ENCODE measurements around the gene EFCAB10.
"Not testable (repeated sequence)": the region's sequence is repeated elsewhere in the genome, so short reads cannot be mapped to it uniquely, and the experiment has no call there.

The EFCAB10 gene

GRCh38 chr7:105559926-105560325, 21.4 kb downstream of the EFCAB10 start:
- DNase-seq (ENCODE audit: low read depth, low spot score): no peak
- no peak overlapping the region for H3K4me3 ChIP-seq (ENCODE audit: low read length)

DNA sequence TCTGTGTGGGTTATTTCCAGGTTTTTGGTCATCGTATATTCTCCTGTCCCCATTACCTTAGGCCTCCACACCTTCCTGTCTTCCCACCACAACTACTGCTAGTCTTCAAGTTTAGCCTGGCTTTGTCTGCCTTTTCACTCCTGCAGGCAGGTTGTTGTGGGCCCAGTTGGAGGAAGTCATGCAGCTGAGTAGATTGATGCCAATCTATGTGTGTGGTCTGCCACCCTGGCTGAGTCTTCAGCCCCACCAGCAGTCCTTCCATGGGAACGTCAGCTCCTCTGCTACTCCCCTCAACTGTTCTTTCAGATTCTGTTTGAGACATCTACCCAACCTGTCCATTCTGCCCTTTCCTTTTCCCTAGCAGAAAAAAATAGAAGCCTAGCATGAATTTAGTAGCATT, 43.0 kb downstream of the EFCAB10 start:
- H3K4me3 ChIP-seq (ENCODE audit: low read length): no peak overlapping the region

GRCh38 chr7:105532709-105533460, 48.4 kb downstream of the EFCAB10 start:
- no peak for DNase-seq (ENCODE audit: low read depth, low spot score)
- H3K4me3 ChIP-seq (ENCODE audit: low read length): peak overlapping the region; percentile 91

More for the DNA sequence above, 43.0 kb downstream of the EFCAB10 start:
- DNase-seq (ENCODE audit: low read depth, low spot score): no peak

DNA sequence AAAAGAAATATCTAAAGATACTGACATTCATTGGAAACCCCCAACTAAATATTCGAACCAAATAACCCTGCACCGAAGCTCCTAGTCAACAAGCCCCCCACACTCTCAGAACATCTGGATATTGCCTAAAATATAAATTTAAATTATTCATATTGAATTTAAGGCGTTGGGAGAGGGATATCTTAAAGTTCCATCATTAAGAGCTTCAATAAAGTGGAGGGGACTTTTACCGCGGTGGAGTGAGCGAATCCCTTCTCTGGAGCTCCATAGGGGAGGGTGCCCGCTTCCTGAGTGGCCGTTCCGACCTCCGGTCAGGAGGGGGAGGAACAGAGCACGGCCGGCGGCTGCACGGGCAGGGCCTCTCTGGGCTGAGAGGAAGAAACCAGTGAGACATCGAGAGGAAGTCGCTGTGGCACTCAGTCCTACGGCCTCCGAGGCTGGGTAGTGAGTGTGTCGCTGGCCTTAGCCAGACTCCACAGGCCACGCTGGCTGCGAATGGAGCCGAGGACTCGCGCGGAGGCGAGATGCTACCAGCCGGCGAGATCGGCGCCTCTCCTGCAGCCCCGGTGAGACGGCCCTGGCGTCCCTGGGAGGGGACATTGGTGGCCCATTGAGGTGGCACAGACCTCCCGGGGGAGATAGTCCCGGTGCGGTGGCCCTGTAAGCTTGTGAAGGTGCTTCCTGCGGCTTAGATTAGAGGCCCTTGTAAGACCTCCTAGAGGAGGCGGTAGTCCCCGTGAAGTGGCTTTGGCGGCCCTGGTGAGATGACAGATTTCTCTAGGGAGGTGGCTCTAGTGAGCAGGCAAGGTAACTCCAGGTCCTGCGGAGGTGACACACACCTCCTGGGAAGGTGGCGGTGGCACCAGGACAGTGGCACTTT, 49.3 kb downstream of the EFCAB10 start, which contains the start of gene RINT1:
RINT1 (plus strand) TSS at position 410 of the 880 bp plus-strand sequence; CDS start at position 525, 115 bp downstream.
- peak; percentile 85 for DNase-seq (ENCODE audit: low read depth, low spot score)
- H3K4me3 ChIP-seq (ENCODE audit: low read length): peak within 1 kb of the TSS; percentile 91

DNA sequence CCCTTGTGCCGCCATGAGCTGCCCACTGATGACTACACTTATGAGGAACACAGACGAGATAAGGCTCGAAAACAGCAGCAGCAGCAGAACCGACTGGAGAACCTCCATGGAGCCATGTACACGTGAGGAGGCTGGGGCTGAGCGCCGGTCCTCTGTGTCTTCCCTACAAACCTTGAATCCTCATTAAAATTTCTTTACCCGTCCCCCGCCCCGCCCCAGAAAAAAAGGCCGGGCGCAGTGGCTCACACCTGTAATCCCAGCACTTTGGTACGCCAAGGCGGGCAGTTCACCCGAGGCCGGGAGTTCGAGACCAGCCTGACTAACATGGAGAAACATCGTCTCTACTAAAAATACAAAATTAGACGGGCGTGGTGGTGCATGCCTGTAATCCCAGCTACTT, 50.7 kb downstream of the EFCAB10 start:
- no peak for DNase-seq (ENCODE audit: low read depth, low spot score)
- no peak overlapping the region for H3K4me3 ChIP-seq (ENCODE audit: low read length)

DNA sequence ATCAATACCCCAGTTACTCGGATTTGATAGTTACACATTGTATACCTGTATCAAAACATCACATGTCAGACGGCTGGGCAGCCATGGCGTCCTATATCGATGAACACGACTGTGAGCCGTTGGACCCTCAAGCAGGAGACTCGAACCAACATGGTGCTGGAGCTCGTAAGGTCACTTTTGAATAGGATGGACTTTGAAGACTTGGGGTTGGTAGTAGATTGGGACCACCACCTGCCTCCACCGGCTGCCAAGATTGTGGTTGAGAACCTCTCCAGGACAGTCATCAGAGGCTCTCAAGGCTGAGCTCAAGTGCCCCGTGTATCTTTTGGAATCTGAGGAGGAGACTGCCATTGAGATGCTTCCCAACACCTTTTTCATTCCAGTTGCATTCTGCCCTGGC, 51.2 kb downstream of the EFCAB10 start:
- no peak for DNase-seq (ENCODE audit: low read depth, low spot score)
- no peak overlapping the region for H3K4me3 ChIP-seq (ENCODE audit: low read length)

- not testable (repeated sequence) for DNase-seq (ENCODE audit: low read depth, low spot score); H3K4me3 ChIP-seq (ENCODE audit: low read length)
Observed at GRCh38 chr7:105527737-105528136, 53.6 kb downstream of the EFCAB10 start.

GRCh38 chr7:105524840-105525239, 56.5 kb downstream of the EFCAB10 start:
- no peak for DNase-seq (ENCODE audit: low read depth, low spot score)
- no peak overlapping the region for H3K4me3 ChIP-seq (ENCODE audit: low read length)

GRCh38 chr7:105524423-105524822, 56.9 kb downstream of the EFCAB10 start:
- not testable (repeated sequence) for DNase-seq (ENCODE audit: low read depth, low spot score)

DNA sequence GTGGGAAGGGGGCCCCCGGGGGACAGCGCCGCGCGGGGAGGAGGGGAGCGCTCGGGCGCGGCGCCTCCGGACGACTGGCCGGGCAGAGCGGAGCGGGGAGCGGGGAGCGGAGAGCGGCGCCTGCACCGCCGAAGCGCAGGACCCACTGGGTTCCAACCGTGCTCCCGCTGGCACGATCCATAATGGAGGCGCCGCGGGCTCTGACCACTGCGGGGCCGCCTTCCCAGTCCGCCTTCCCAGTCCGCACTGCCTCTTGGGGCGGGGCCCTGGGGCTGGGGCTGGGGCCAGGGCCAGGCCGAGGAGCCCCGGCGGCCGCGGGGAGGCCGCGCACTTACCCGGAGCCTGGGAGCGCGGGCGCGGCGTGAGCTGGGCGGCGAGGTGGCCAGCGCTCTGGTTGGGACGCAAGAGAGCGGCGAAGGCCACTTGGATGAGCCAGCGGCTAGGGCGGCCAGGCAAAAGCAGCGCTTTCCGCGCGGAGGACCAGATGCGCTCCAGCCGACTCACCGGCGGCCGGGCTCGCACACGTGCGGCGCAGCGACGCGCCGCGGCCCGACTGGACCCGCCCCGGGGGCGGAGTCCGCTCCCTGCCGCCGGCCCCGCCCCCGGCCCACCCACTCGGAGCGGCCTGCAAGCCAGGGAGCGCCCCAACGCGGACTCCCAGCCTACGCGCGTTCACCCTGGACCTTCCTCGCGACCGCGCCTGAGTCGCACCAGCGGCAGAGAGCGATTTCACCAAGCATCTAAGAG, 59.4 kb downstream of the EFCAB10 start, which contains the start of gene PUS7:
PUS7 (minus strand) TSS at position 555 of the 747 bp plus-strand sequence. CDS start 13,759 bp downstream, outside the sequence.
- DNase-seq (ENCODE audit: low read depth, low spot score): peak; percentile 68
- peak within 1 kb of the TSS; percentile 81 for H3K4me3 ChIP-seq (ENCODE audit: low read length)

More at GRCh38 chr7:105524423-105524822, 56.9 kb downstream of the EFCAB10 start:
- H3K4me3 ChIP-seq (ENCODE audit: low read length): not testable (repeated sequence)

GRCh38 chr7:105521027-105521716, 60.1 kb downstream of the EFCAB10 start:
- peak overlapping the region; percentile 81 for H3K4me3 ChIP-seq (ENCODE audit: low read length)
- no peak for DNase-seq (ENCODE audit: low read depth, low spot score)

- not testable (repeated sequence) for DNase-seq (ENCODE audit: low read depth, low spot score)
- peak overlapping the region; percentile 81 for H3K4me3 ChIP-seq (ENCODE audit: low read length)
Observed at GRCh38 chr7:105520620-105521019, 60.7 kb downstream of the EFCAB10 start.

DNA sequence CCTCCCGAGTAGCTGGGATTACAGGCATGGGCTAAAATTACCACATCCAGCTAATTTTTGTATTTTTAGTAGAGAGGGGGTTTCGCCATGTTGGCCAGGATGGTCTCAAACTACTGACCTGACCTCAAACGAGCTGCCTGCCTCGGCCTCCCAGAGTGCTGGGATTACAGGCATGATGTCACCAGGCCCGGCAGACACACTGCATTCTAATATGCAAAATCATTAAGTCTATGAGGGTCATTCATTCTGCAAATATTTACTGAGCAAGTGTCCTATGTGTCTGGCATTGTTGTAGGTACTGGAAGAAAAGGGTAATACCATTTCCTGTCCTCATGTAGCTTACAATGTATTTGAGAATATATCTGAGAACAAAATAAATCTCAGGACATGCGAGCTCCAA, 61.9 kb downstream of the EFCAB10 start:
- no peak for DNase-seq (ENCODE audit: low read depth, low spot score)
- H3K4me3 ChIP-seq (ENCODE audit: low read length): no peak overlapping the region

GRCh38 chr7:105515610-105516009, 65.7 kb downstream of the EFCAB10 start:
- DNase-seq (ENCODE audit: low read depth, low spot score); H3K4me3 ChIP-seq (ENCODE audit: low read length): not testable (repeated sequence)
